ENCODE measurements around the gene CRPPA. TPM values are rescaled to one million over a fixed set of nuclear protein-coding genes. Genes with fewer than 3 reads are reported as not detected.

Gene CRPPA
- total RNA-seq, result 2.7 and 5.0 TPM in 2 replicates

DNA sequence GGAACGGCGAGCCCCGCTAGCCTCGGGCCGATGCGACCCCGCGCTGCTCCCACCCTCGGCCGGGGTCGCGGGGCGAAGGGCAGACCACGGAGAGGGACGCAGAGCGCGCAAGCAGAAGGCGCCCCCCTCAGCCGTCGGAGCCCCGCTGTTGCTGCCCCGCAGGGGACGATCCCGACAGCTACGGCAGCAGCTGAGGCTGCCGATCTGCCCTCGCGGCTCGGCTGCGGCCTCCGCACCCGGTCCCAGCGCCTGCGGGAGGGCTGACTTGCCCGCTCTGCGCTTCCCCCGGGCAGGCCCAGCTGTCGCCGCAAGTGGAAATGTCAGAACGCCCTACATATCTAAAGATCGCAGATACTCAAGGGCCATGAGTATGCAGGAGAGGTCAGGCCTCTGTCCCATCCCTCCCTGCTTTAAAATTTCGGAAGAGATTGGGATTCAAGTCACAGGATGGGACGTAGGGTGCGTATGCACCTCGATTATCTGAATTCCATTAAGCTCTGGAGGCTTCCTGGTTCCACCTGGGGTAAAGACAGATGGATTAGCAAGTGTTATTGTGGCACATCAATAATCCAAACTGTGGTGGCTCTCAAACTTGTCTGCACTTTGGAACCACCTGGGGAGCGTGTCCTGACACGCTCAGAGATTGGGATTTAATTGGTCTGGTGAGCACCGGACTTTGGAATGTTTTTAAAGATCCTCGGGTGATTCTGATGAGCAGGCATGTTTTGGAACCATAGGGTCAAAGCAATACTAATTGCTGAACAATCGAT is at the start of gene CRPPA:
Gene CRPPA (minus strand): TSS at position 206 of the 770 bp plus-strand sequence. CDS start 216 bp downstream, outside the sequence.

DNA sequence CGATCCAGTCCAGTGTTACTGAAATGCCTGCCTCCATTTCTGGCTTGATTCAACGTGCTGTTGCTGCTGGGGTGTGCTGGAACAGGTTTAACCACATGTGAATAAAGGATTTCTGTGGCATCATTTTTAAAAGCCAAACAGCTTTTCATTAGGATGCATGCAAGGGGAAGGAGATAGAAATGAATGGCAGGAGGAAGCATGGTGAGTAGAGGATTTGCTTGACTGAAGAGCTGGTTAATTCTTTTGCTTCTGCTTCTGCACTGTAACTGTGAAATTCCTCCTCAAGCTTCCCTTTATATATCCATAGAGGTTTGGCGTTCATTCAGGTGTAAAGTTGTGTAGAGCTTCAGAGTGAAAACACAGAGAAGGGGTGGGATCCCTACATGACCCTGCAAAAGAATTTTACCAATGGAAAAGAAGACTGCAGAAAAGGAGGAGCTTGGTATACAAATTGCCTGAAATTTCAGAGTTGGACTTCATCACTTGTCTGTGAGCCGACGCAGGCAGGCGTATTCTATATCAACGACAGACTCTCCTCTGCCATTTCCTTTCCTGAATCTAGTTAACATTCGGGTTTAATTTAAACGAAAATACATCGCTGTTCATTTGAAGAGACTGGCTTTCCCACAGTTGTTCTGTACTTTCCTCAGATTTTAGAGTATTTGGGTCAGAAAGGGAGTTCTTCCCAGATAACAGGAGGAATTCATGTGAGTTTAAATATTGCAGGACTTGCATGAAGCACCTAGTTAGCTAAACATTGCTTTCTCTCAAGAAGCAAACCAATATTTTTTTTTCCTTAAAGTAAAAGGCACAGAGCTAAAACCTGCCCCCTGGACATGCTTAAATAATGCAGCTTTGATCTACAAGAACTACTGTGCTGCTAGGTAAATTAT is 44.4 kb upstream of the CRPPA start, which contains the start of gene SOSTDC1:
Gene SOSTDC1 (minus strand): TSS at position 270 of the 893 bp plus-strand sequence. CDS start 70 bp downstream, at position 200.

Small RNA genes lying within 50 kb of the gene (small RNA-seq; reads per million reads assigned to genes)
- gene AC005014.3, result not detected

Other genes with a start within 250 kb of the CRPPA start
- not detected in 2 replicates for gene SOSTDC1, start 44.2 kb upstream of the CRPPA start, total RNA-seq
- not detected in 2 replicates for gene LRRC72, start 105.3 kb upstream of the CRPPA start, total RNA-seq
- gene ANKMY2, start 224.2 kb upstream of the CRPPA start, total RNA-seq, result 23.0 and 23.2 TPM in 2 replicates
- 39.3 and 50.7 TPM in 2 replicates for gene BZW2, start 224.6 kb upstream of the CRPPA start, total RNA-seq